ENCODE data around the gene B4GALT2.

Gene B4GALT2

GRCh38 chr1:44032170-44032790 lies 53.3 kb downstream of the B4GALT2 start:
- TF ChIP-seq, protein P1, sequence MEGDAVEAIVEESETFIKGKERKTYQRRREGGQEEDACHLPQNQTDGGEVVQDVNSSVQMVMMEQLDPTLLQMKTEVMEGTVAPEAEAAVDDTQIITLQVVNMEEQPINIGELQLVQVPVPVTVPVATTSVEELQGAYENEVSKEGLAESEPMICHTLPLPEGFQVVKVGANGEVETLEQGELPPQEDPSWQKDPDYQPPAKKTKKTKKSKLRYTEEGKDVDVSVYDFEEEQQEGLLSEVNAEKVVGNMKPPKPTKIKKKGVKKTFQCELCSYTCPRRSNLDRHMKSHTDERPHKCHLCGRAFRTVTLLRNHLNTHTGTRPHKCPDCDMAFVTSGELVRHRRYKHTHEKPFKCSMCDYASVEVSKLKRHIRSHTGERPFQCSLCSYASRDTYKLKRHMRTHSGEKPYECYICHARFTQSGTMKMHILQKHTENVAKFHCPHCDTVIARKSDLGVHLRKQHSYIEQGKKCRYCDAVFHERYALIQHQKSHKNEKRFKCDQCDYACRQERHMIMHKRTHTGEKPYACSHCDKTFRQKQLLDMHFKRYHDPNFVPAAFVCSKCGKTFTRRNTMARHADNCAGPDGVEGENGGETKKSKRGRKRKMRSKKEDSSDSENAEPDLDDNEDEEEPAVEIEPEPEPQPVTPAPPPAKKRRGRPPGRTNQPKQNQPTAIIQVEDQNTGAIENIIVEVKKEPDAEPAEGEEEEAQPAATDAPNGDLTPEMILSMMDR (IDR thresholded peaks at IDR 0.05): no peak

GRCh38 chr1:44033041-44033575 lies 54.1 kb downstream of the B4GALT2 start:
- Histone ChIP-seq H3K36me3 (no peaks in the 10 kb centered on the region), H3K4me3 (ENCODE audit: low read depth in 1 of 2, low read length in 1 of 2) (no peak overlapping the region), H3K9me3 (no peaks in the 10 kb centered on the region), H3K27ac (no peak overlapping the region), H3K27me3 (peaks cover 55% of the 10 kb centered on the region), H3K4me1 (ENCODE audit: control insufficient read depth in 1 of 2, insufficient read depth in 1 of 2, low read depth in 1 of 2, low read length in 1 of 2) (peaks cover 17 to 21% of the 10 kb centered on the region in 2 experiments)
- TF ChIP-seq, protein P1 (IDR thresholded peaks at IDR 0.05): no peak

More at GRCh38 chr1:44032170-44032790, 53.3 kb downstream of the B4GALT2 start:
- Histone ChIP-seq H3K4me1 (ENCODE audit: control insufficient read depth in 1 of 2, insufficient read depth in 1 of 2, low read depth in 1 of 2, low read length in 1 of 2) (peaks cover 17 to 21% of the 10 kb centered on the region in 2 experiments), H3K27me3 (peaks cover 55% of the 10 kb centered on the region), H3K9me3 (no peaks in the 10 kb centered on the region), H3K36me3 (no peaks in the 10 kb centered on the region), H3K4me3 (ENCODE audit: low read depth in 1 of 2, low read length in 1 of 2) (no peak overlapping the region), H3K27ac (no peak overlapping the region)

DNA sequence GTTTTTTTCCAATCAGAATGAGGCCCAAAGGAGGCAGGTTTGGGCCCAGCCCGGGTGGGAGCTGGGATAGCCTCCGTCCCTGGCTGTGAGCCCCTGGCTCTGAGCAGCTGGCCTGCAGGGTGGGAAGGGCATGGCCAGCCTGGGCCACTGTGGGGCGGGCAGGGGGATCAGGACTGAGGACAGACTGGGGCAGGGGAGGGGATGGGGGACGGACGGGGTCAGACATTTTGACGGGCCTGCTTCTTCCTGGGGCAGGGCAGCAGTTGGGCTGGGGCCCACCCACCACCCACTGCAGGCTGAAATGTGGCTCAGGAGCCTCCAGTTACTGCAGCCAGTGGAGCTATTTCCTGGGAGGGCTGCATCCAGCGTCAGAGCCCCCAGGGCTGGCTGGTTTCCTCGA lies 54.7 kb downstream of the B4GALT2 start:
- no peaks in the 10 kb centered on the region for H3K36me3 ChIP-seq
- peaks cover 49% of the 10 kb centered on the region for H3K27me3 ChIP-seq
- TF ChIP-seq, protein P1 (IDR thresholded peaks at IDR 0.05): no peak
- H3K4me1 ChIP-seq (ENCODE audit: control insufficient read depth in 1 of 2, insufficient read depth in 1 of 2, low read depth in 1 of 2, low read length in 1 of 2): peaks cover 17 to 21% of the 10 kb centered on the region in 2 experiments
- H3K27ac ChIP-seq: no peak overlapping the region
- H3K9me3 ChIP-seq: no peaks in the 10 kb centered on the region
- no peak overlapping the region for H3K4me3 ChIP-seq (ENCODE audit: low read depth in 1 of 2, low read length in 1 of 2)

- H3K27me3 ChIP-seq: peaks cover 43% of the 10 kb centered on the region
- H3K9me3 ChIP-seq: no peaks in the 10 kb centered on the region
- TF ChIP-seq, protein P1 (IDR thresholded peaks at IDR 0.05): no peak
These were observed 55.4 kb downstream of the B4GALT2 start for GRCh38 chr1:44034423-44034822.

DNA sequence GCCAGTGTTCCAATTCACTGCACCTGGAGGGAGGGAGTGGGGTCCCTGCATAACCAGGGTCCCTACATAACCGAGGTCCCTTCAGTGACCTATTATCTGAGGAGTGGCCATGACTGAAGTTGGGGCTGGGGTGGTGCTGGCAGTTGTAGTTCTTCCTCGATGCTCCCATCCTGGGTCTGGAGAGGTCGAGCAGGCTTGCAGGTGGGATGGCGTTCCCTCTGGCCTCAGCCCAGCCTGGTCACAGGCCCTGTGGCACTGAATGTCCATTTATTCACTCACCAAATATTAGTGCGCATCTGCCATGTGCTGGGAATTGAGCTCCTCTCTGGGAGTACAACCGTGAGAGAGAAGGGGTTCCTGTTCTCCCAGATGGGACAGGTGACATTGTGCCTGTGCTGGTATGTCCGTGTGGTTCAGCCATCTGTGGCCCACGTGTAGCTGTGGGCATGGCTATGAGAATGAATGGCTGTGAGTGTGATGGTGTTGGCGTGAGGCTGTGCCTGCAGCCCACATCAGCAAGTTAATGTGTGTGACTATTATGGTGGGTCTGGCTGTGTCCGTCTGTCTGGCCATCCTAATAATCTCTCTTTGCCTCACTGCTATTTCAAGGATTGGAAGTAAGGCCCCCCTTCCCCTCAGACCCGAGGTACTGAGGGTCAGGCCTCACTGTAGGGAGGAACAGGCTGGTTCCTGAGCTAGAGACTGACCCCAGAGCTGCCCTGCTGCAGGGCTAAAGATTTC lies 56.1 kb downstream of the B4GALT2 start:
- H3K36me3 ChIP-seq: no peaks in the 10 kb centered on the region
- peaks cover 9 to 15% of the 10 kb centered on the region in 2 experiments for H3K4me1 ChIP-seq (ENCODE audit: control insufficient read depth in 1 of 2, insufficient read depth in 1 of 2, low read depth in 1 of 2, low read length in 1 of 2)
- TF ChIP-seq, protein P1 (IDR thresholded peaks at IDR 0.05): no peak
- no peak overlapping the region for H3K27ac ChIP-seq
- no peak overlapping the region for H3K4me3 ChIP-seq (ENCODE audit: low read depth in 1 of 2, low read length in 1 of 2)
- no peaks in the 10 kb centered on the region for H3K9me3 ChIP-seq
- H3K27me3 ChIP-seq: peaks cover 40% of the 10 kb centered on the region

More at GRCh38 chr1:44034423-44034822, 55.4 kb downstream of the B4GALT2 start:
- H3K36me3 ChIP-seq: no peaks in the 10 kb centered on the region
- no peak overlapping the region for H3K27ac ChIP-seq
- H3K4me1 ChIP-seq (ENCODE audit: control insufficient read depth in 1 of 2, insufficient read depth in 1 of 2, low read depth in 1 of 2, low read length in 1 of 2): peaks cover 14 to 17% of the 10 kb centered on the region in 2 experiments
- H3K4me3 ChIP-seq (ENCODE audit: low read depth in 1 of 2, low read length in 1 of 2): no peak overlapping the region
